Epithelial cell of esophagus (primary cell): Measurements from ENCODE around the gene UBL5.

Experiments used
- DNase-seq: peaks from one replicate; pipeline ENCODE4 v3.0.0; 2010; ENCODE audit warnings: low read depth
- H3K4me3 ChIP-seq: 2 replicates; pipeline ENCODE4 v1.5.1; 2011; ENCODE audit warnings: mild to moderate bottlenecking, low read length, control low read depth
- CTCF ChIP-seq: IDR thresholded peaks from 2 replicates; pipeline ENCODE4 v1.5.1; 2011; ENCODE audit warnings: low read depth, mild to moderate bottlenecking, low read length, control low read depth, inconsistent platforms; ENCODE audit not compliant: insufficient read depth; ENCODE audit errors: missing control alignments

Gene UBL5

DNA sequence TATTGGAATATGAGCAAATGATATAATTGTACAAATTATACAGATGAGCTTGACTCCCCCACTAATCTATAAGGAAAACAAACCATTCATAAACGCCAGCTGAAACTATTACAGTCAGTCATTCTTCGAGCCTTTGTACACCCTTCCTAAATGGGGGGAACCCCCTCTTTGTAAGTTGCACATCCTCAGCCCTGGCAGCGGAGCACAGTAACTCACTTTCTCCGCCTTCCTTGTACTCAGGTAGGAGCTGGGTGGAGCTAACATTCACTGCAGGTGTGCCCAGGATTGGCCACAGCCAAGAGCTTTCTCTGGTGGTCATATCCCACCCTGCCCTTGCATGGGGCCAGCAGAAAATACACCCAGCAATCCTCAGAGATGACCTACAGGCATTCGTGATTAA is 36.0 kb downstream of the UBL5 start:
- H3K4me3 ChIP-seq: no peak overlapping the region
- DNase-seq: no peak
- TF ChIP-seq CTCF: no peak

- DNase-seq: no peak
- no peak overlapping the region for H3K4me3 ChIP-seq
- TF ChIP-seq CTCF: no peak
Measured at GRCh38 chr19:9865732-9866501, 38.2 kb downstream of the UBL5 start.

DNA sequence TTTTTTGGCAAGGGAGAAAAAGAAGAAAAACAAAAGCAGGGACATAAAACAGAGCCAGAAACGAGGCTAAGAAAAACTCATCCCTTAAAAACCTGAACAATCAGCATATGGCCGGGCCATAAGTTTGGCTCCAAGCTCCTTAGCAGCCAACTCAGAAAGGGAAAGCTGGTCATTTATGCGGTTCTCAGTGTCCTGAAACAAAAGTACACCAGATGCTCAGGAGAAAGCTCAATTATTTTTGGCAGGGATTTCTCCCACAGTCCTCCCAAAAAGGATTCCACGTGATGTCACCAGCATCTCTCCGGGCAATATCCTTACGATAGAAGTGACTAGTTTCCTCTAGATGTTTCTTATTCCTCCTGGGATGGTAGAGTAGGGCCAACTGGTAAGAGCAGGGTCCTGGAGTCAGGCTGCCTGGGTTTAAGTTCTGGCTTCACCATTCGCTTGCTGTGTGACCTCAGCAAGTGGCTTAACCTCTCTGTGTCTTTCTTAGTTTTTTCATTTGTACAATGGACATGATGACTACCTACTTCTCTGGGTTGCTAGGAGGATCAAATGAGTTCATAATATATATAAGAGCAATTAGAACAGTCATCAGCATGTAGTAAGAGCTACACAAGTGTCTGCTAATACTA is 41.4 kb downstream of the UBL5 start:
- no peak for DNase-seq
- no peak overlapping the region for H3K4me3 ChIP-seq
- no peak for TF ChIP-seq CTCF

DNA sequence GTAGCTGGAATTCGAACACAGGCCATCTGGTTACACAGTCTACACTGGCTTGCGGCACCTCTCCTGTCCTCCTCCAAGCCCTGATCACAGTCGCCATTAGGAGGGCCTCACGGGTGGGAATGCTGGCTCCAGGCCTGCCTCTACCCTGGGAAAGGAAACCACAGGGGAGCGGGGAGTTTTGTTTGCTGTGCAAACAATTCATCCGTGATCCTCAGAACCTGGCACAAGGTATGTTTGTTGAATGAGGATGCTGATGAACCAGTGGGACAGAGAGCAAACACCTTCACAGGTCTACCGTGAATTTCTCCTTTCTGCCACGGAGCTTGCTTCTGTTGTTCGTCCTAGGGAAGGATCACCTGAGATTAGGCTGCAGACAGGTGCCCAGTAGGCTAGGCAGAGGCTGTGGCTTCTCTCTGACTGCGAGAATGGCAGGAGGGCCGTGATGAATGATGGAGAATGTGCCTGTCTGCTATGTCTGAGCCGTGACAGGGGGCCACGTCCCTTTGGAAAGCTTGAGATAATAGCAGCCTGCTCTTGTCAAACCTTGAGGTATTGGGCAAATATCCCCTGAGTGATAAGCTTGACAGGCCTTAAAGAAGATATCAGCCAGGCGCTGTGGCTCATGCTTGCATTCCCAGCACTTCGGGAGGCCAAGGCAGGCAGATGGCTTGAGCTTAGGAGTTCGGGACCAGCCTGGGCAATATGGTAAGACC is 44.1 kb downstream of the UBL5 start:
- H3K4me3 ChIP-seq: no peak overlapping the region
- no peak for DNase-seq
- TF ChIP-seq CTCF: no peak

- no peak for DNase-seq
- H3K4me3 ChIP-seq: no peak overlapping the region
- TF ChIP-seq CTCF: no peak
Measured at GRCh38 chr19:9872618-9873242, 45.0 kb downstream of the UBL5 start.

GRCh38 chr19:9875031-9875627 is 47.4 kb downstream of the UBL5 start:
- no peak overlapping the region for H3K4me3 ChIP-seq
- no peak for DNase-seq
- TF ChIP-seq CTCF: no peak
